Measurements from ENCODE around the gene ABTB1.
"Not testable (repeated sequence)": the region's sequence is repeated elsewhere in the genome, so short reads cannot be mapped to it uniquely, and the experiment has no call there.

Gene ABTB1

DNA sequence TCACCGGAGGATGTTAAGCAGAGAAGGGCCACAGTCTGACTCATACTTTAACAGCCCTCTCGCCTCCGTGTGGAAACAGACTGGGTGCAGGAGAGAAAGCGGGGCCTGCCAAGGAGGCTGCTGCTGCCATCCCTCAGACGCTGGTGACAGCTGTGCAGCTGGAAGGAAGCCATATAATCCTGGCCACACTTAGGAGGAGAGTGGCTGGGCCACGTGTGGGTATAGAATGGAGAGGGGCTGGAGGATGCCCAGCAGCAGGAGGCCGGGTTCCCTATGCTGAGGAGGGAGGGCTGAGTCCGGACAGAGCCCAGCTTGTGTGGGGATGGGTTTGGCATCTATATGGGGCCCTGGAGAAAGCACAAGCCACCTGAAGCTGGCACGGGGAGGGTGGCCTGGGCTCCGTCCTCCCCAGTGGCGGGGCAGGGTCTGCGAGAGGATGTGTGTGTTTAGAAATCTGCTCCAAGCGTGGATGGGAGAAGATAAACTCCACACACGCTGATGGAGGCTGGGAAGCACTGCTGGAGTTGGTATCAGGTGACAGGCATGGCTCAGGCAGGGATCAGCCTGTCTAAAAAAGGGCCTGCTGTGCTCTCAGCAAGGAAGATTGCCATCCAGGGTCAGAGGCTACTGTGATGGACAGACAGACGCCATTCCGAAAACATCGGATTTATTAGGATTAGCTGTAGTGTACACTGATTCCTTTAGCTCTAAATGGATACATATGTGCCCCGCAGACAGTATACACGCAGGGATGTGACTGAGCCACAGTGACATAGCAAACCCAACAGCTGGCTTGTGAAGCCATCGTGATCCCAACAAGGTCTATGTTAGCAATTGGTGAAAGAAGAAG, 15.9 kb downstream of the ABTB1 start:
- DNase-seq, result no peak

DNA sequence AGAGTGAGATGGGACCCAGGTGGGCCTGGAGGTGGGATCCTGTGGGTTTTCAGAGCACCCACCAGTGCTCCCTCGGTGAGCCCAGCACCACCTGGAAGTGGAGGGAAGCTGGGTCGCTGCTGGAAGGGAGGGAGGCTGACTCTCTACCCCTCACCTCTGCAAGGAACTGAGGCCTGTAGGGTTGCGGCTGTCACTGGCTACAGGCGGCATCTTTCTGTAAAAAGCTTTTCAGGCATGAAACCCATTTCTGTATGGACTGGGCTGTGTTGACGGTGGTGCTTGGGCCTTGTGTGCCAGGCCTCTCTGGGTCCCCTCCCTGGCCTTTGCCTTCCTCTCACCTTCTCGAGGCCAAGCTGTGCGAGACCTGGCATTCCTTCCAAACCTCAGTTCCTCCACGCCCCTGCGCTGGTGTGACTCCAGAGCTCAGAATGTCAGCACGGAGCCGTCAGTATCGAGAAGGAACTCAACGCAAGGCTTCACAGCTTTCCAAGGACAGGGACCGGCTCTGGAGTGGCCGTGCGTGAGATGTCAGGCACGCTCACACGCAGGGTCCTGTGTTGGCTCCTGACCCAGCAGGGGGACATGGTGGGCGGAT, 16.6 kb downstream of the ABTB1 start:
- no peak for DNase-seq

DNA sequence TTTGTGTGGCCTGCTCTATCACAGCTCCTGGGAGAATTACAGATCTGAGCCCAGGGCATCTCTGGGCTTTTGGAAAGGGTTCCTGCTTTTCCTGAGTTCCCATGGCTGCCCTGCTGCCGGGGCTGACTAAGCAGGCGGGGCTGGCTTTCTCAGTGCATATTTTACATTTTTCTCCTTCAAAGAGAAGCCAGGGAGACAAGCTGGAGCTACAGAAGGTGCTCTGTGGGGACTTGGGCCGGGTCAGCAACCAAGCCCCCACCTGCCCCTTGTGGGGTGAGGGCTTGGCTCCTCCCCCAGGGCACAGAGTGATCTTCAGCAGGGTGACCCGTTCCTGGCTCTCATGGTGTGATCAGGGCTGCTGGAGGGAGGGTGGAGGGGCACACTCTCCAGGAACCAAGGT, 17.4 kb downstream of the ABTB1 start:
- DNase-seq, result no peak

DNA sequence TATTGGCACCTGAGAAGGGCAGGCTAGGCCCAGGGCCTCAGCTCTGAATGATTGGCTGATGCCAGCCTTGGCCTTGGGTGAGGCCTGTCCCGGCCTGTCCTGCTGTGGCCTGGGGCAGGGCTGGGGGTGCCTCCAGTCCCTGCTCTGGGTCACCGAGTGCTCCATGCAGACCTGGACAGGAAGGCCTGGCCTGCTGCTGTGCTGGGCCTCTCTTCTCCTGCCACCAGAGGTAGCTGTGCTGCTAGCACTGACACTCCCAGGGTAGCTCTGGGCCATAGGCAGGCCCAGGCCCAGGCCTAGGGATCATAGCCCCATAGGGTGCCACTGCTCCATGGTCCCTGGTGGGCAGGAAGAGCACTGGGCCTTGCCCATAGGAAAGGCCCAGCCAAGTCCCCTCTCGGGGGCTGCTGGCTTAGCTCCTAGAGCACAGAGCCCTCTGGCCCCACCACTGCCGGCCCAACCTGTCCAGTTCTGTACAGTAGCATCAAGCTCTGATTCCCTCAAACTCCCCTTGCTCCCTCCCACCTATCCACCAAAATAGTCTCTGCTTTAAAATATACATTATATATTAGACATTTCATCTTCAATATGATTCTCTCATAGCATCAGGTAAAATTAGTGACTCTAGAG, 18.2 kb downstream of the ABTB1 start:
- DNase-seq, result peak in 1 of 2 experiments; percentile 15

DNA sequence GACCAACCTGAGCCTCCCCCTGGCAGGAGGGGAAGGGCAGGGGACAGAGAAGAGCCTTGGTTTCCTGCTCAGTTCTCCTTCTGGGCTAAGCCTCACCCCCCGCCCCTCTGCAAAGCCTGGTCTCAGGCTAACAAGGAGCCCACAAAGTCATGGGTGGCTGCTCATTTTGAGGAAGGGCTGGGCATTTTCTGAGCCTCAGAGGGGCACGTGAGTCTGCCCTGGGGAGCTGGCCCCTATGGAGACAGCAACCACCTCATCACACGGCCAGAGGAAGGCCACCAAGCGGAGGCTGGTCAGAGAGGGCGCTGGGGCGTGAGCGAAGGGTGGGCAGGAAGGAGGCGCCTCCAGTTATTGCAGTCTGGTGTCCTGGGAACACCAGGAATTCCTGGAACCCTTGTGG, 18.7 kb downstream of the ABTB1 start:
- no peak for DNase-seq

DNA sequence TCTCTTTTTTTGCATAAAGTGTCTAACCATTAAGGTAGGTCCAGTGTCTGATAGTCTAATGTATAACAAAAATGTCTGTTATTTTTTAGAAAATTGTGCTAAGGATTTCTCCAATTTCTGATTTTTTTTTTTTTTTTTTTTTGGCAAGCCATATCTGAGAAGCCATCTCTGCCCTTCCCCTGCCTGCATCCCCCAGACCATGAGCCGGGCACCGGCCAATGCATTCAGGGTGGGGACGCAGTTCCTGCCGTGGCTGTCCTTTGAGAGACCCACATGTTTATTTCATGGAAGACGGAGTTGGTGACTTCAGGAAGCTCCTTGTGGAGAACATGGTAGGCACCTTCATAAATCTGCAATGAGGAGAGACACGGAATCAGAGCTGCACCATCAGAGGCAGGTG, 19.2 kb downstream of the ABTB1 start:
- DNase-seq, result no peak

DNA sequence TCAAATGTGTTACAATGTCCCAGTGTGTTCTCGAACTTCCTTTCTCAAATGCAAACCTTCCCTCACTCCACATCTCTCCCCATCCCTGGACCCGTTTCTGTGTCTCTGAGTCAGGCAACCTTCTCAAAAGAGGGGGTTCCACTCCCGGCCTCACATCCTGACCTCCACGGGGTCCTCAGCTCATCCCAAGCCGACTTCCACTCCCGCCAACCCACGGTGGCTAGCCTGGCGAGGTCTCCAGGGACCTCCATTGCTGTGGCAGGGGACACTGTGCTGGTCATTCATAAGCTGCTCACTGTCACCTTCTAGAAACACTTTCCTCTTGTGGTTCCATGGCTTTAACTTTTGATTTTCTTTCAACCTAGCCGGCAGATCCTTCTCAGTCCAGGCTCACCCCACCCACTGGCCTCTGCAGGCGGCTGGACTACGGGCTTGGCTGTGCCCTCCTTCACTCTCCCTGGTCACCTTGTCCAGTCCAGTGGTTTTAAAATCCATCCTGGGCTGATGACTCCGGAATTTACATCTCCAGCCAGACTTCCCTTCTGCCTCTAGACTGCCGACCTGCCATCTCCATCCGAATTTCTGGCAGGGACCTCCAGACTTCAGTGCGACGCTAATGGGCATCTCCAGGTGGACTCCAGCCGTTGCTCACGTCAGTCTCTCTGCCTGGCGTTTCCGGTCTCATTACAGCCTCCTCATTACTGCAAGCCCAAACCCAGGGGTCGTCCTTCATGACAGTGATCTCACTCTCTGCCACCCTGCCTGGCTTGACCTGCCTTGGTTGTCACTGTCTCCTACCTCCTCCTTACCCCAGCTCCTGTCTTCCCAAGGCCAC, 20.0 kb downstream of the ABTB1 start:
- DNase-seq, result no peak

DNA sequence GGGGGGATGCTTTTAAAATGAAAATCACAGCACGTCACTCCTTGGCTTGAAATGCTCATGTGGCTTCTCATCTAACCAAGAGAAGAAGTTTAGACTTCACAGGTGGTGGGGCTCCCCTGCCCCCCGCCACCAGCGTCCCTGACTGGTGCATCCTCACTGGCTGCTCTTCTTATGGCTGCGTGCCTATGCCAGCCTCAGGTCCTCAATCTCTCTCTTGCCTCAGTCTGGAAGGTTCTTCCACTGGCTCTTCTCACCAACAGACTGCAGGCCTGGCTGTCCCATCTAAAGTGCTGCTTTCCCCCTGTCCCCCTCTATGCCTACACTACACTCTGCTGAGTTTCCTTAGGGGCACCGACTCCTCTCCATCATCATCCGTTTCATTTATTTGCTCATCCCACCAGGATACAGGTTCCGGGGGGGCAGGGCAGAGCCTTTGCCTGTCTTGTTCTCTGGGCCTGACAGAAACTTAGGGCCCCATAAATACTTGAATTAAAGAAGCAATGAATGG, 20.6 kb downstream of the ABTB1 start:
- DNase-seq, result no peak

DNA sequence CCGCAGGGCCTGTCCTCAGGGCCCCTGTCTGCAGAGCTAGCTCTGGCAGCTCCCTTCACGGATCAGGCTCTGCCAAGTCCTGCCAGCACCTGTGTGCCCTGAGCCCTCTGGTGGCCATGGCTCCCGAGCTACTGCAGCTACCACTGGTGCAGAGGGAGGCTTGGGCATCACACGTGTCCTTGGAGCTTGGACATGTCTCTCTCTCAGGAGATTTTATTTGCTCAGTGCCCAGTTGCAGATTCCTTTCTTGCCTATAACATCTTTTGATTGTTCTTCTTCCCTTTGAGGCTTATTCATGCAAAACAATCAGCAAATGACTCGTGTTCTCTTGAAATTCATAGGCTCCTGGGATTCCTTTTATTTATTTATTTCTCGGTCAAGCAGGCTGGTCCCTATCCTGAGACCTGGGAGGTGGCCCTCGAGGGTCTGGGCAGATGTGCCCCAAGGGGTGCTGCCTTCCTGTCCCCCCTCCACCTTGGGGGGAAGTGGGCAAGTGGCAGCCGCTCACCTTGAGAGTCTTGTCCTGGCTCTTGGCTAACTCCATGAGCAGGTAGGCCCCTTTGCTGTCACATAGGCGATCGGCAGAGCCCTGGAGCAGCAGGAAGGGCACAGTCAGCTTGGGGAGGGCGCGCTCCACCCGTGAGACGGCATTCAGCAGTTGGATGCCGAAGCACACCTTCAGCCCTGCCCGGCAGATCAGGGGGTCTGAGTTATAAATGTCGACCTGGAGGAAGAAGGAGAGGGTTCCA, 21.9 kb downstream of the ABTB1 start:
- DNase-seq, result peak in 1 of 2 experiments; percentile 38

DNA sequence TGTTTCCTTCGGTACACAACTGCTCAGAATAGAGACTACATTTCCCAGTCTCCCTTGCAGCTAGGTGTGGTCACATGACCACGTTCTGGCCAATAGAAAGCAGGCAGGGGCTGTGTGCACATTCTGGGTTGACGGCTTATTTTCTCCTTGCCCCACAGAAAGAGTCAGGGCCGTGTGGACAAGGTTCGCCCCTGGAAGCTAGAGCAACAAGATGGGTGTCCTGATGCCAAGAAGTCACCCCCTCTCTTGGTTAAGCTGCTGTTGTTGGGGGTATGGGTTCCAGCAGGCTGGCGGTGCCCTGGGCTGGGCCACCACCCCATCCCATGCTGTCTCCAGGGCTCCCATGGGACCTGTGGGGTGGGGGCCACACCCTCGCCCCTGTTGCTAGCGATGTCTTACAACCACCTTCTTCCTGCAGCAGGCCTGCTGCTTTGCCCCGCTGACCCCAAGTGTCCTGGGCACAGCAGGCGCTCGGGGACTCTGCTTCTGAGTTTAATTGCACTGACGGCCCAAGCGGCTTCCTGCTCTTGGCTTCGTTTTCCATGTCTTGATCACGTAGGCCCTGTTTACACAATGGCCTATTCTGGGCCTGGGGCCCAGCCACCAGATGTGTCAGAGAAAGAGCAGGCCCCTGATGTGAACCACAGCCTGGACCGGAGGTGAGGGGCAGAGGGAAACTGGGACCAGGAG, 24.9 kb downstream of the ABTB1 start:
- DNase-seq, result peak; percentile 15 to 55

DNA sequence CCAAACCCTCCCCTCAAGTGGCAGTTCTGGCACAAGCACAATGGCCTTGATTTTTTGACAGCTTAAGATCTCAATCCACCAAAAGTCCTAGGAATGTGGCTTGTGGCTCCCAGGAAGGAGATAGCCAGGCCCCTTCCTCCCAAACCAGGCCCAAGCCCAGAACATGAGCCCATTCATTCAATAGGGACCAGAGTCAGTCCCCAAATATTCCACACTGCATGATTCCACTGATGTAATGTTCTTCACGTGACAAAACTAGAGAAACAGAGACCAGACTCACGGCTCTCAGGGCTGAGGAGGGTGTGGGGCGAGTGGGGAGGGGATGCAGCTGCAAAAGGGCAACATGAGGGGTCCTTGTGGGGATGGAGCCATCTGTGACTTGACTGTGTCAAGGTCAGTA, 25.5 kb downstream of the ABTB1 start:
- DNase-seq, result no peak

DNA sequence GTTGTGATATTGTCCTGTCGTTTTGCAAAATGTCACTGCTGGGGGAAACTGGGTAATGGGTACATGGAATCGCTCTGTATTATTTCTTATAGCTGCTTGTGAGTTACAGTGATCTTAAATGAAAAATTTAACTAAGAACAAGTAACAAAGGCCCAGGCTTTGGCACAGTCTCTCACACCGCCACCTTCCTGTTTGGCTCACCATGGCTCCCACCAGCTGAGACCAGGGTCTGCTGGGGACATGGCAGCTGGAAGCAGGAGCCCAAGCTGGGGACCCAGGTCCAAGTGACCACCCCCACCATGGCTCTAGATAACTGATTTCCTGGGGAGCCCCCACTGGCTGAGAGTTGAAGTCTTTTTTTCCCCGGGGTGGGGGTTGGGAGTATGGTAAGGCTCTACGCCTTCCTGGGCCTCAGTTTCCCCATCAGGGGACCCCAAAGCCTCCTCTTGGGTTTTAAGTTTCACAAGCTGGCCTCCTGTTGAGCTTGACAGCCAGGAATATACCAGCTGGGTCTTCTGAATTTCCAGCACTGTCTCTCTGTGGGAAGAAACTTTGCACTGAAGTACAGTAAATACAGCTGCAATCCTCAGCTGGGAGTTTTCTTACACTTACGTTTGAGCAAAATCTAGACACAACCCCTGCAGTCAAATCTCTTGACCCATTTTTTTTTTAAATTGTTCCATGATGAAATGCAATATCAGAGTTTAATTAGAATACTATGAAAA, 26.1 kb downstream of the ABTB1 start:
- no peak for DNase-seq

DNA sequence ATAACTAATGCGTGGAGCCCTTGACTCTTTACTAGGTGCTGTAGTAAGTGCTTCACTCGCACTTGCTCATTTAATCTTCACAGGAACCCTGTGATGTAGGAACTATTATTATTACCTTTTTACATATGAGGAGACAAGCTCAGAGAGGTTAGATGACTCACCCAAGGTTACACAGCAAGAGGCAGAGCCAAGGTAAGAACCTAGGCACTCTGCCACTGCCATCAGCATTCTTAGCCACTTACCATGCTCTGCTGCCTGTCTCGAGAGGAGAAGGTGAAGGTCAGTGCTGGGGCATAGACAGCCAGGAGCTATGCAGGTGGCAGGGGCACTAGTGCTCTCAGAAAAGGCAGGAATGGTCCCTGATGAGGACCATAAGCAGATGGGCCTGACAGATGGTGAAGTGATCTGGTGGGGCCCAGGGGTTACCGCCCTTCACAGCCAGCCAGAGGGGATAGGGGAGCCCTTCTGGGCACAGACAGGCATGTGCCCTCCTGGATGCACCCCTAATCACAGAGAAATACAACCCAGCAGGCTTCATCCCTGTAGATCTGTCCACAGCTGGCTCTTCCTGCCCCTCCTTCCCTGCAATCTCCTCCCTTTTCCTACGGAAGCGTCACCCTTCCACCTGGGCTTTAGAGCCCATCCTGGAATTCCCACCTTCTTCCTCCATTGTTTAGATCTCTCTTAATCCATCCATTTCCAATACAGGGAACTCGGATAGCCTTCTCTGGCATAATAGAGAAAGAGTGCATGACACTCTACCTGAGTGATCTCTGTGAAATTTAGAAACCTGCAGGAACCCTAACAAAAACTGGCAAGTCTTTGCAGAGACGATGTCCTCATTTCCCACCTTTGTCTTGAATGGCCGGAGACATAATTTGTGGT, 26.9 kb downstream of the ABTB1 start:
- DNase-seq, result no peak

DNA sequence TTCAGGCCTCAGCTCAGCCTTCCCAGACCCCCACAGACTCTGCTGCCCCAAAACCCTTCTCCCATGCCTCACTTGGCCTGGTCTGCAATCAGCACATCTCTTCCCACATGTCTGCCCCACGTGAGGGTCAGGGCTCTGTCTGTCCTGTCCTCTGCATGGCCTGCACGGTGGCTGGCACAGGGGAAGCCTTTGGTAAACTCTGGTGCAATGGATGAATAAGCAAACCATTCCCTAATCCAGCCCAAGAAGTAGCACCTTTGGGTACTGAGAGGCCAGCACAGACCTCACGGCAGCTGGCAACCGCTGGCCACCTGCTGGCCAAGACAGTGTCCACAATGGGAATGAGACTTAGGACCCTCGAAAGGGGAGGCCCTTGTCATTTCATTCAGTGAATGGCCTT, 27.7 kb downstream of the ABTB1 start:
- DNase-seq, result no peak

DNA sequence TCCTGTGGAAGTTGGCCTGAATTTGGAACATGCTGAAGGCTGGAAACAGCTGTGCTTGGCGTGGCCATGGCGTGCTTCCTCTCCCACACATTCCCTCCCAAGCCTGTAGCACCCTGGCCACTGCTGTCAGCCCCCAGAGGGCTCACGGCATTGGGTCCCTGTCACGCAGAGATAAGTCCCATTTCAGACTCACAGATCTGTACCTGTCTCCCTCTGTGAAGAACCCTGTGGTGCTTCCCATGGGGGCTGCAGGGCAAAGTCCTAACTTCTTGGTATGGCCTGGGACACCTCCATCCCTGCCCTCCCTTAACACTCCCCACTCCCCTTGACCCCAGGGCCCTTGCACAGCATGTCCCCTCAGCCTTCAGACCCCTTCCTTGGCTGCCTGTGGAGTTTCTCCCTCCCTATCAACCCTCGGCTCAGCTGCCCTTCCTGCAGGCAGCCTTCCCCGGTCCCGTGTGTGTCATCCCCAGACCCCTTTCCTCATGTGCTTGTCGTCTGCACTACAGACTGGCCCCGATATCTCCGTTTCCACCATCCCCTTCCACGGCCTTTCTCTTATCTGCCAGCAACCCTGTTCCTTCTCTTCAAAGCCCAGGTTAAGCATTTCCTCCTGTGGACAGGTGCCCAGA, 28.6 kb downstream of the ABTB1 start:
- DNase-seq, result no peak

DNA sequence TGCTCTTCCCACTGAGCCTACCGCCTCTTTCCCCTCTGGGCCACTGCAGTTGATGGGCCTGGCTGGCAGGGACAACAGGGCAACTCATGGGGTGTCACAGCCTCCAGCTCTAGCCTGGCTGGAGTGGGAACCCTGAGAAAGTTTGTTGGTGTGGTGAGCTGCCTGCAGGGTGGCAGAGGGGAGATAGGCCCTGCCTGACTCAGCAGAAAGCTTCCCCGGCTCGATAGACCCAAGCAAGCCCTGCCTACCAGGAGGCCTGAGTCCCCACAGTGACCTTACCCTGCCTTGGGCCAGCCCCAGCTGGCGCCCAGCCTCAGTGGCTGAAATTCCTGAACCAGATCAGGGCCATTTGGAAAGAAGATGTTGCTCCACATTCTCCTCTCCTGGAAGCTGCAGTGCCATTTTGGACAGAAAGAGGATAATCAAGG, 29.4 kb downstream of the ABTB1 start:
- no peak for DNase-seq

DNA sequence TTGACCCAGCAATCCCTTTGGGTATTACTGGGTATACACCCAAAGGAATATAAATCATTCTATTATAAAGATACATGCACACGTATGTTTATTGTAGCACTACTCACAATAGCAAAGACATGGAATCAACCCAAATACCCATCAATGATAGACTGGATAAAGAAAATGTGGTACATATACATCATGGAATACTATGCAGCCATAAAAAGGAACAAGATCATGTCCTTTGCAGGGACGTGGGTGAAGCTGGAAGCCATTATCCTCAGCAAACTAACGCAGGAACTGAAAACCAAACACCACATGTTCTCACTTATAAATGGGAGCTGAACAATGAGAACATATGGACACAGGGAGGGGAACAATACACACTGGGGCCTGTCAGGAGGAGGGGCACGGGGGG, 32.1 kb downstream of the ABTB1 start:
- DNase-seq, result not testable (repeated sequence)

DNA sequence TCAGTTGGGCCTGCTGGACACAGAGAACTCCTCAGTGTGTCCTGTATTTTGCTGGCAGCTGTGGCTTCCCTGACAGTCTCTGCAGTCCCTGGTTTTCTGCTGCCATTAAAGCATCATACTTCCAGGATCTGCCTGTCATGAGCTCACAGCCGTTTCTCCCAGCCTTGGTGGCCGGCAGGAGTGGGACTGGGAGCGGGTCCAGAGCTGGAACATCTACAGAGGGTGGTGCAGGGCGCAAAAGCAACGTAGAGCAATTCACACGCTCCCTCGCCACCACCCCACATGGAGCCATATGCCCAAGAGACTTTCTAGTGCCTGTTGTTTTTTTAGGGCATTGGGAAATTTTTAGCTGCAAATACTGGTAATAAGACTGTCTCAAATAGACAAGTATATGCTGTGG, 33.6 kb downstream of the ABTB1 start:
- no peak for DNase-seq

DNA sequence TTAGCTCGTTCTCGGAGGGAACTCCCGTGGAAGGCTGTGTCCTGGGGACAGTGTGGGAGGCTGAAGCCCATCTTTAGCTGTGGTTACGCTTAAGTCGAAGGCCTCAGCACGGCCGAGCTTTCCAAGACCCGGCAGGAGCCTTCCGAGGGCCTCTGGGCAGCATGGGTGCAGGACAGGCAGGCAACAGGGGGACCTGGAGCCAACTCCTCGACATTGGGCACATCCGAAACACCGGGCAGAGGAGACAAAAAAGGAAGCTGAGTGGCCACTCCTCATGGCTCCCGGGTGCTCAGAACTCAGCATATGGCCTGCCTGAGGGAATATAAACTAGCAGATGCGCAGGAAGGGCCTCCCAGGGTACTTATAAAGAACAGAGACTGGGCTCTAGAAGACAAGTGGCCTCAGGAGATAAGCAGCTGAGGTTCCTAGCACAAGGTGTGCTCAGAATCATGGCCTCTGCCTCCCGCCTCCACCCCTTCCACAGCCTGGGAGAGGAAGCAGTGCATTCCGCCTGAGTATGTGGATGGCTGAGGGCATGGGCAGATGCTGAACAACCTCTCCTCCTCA, 34.1 kb downstream of the ABTB1 start:
- no peak for DNase-seq

All from NCI-H1930 (cell line).